C4-2B (cell line): ENCODE results near the gene PRIMA1.

Experiments used
- H3K27ac ChIP-seq: fragments of 450-650 bp; 2 replicates; pipeline ENCODE4 v1.5.1; 2017
- CTCF ChIP-seq: fragments of 450-650 bp; conservative IDR thresholded peaks from 2 replicates; pipeline ENCODE4 v1.5.1; 2017; ENCODE audit warnings: mild to moderate bottlenecking
- ZFX ChIP-seq: fragments of 450-650 bp; IDR thresholded peaks from 2 replicates; pipeline ENCODE4 v1.6.1; 2017

PRIMA1 gene

DNA sequence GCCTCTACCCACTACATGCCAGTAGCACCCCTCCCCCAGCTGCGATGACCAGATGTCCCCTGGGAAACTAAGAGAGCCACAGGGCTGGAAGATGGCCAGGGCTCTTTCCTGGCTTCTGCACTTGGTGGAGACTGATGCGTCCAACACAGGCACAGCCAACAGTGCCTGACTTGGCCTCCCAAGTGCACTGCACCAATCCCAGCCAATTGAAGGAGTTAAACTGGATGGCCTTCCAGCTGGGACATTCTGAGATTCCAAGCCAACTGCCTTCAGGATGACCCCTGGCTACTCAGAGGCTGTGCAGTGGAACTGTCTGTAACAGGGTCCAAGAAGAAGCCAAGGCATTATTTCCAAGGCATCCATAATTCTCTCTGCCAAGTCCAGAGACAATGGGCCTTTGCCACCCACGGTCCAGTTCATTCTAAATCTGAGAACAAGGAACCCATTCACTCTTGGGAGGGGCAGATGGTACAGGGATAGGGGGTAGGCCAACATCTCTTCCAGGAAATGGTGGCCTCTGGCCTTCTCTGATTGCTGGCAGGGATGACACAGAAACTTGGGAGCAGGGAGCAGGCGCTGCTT lies 35.2 kb downstream of the PRIMA1 start:
- no peak for TF ChIP-seq ZFX
- TF ChIP-seq CTCF: no peak
- no peak overlapping the region for H3K27ac ChIP-seq

- TF ChIP-seq CTCF (no peak), ZFX (no peak)
- H3K27ac ChIP-seq: no peak overlapping the region
These were observed 36.2 kb downstream of the PRIMA1 start for GRCh38 chr14:93751946-93752655.

GRCh38 chr14:93749076-93749420 lies 39.2 kb downstream of the PRIMA1 start:
- no peak for TF ChIP-seq ZFX
- no peak for TF ChIP-seq CTCF
- H3K27ac ChIP-seq: no peak overlapping the region

DNA sequence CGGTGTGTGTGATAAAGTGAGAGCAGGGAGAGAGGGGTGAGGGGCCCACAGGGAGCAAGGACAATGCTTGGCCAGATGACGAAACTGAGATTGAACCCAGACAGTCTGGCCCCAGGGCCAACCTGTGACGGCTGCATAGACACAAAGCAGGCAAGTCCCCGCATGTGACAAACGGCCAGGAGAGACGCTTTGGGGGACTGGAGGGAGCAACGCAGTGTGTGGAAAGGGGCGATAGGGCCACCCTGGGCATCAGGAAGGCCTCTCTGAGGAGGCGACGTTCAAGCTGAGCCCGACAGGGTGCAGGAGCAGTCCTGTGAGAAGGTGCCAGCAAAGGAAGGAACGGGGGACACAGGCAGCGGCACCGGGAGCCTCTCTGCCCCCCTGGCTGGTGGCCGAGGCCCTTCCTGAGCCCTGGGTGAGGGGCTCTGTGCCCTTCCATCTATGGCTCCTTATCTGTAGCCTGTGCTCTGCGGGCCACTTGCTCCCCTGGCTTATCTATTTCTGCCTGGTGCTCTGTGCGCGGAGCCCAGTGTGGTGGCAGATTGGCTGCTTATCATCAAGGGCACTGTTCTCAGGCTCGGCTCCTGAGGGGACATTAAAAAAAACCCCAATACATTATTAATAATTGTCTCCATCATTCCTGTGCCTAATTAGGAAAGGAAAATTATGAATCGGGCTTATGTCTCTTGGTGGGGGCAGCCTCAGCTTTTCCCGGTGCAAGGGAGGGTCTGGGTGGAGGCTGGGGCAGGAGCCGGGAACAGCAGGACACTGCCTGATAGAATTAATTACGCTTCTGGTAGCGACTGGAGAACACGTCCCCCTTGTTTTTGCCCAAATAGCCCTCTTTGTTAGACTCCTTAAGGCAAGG lies 39.8 kb downstream of the PRIMA1 start:
- TF ChIP-seq CTCF (no peak), ZFX (no peak)
- no peak overlapping the region for H3K27ac ChIP-seq

DNA sequence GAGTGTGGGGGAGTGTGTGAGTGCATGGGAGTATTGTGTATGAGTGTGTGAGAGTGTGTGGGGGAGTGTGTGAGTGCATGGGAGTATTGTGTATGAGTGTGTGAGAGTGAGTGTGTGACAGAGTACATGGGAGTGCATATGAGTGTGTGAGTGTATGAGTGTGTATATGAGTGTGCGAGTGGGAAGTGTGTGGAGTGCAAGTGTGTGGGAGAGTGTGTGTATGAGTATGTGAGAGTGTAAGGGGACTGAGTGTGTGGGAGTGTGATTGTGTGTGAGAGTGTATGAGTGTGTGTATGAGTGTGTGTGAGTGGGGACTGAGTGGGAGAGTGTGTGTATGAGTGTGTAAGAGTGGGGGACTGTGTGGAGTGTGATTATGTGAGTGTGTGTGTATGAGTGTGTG lies 40.7 kb downstream of the PRIMA1 start:
- no peak for TF ChIP-seq ZFX
- TF ChIP-seq CTCF: no peak
- H3K27ac ChIP-seq: no peak overlapping the region

DNA sequence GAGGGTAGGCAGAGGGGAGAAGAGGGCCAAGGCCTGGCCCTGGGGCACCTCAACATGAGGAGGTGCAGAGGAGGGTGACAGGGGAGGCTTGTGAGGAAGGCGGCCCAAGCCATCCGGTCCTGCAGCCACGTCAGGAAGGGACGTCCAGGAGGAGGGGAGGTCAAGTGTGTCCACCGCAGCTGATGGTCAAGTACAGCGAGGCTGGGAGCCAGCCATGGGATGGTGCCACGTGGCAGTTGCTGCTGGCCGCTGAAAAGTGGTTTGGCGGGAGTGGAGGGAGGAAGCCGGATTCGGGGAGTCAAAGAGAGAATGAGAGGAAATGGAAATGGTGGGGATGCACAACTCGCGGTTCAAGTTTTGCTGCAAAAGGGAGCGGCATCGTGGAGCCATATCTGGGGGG lies 41.2 kb downstream of the PRIMA1 start:
- no peak for TF ChIP-seq CTCF
- no peak for TF ChIP-seq ZFX
- H3K27ac ChIP-seq: no peak overlapping the region
